HEK293 (cell line): ENCODE results near the gene SLF2.

Experiments
- KLF9 ChIP-seq: fragments of 450-650 bp; formaldehyde crosslinking; IDR thresholded peaks from 2 replicates; pipeline ENCODE4 v1.5.1; 2016; ENCODE audit warnings: missing biosample characterization, missing genetic modification characterization, low read depth
- OSR2 ChIP-seq: fragments of 450-650 bp; formaldehyde crosslinking; IDR thresholded peaks from 2 replicates; pipeline ENCODE4 v1.5.1; 2016; ENCODE audit warnings: missing biosample characterization, missing genetic modification characterization
- TRIM28 ChIP-seq: IDR thresholded peaks from 2 replicates; pipeline ENCODE4 v1.6.1; 2011; ENCODE audit warnings: low read length, control low read depth, borderline replicate concordance
- YY1 ChIP-seq: fragments of 450-650 bp; formaldehyde crosslinking; IDR thresholded peaks from 2 replicates; pipeline ENCODE4 v1.5.1; 2018; ENCODE audit warnings: missing biosample characterization, missing genetic modification characterization
- ZNF350 ChIP-seq: fragments of 450-650 bp; formaldehyde crosslinking; IDR thresholded peaks from 2 replicates; pipeline ENCODE4 v1.5.0; 2017; ENCODE audit warnings: missing biosample characterization, mild to moderate bottlenecking, missing genetic modification characterization
- TF ChIP-seq, protein P1 (sequence below): fragments of 450-650 bp; formaldehyde crosslinking; IDR thresholded peaks from 2 replicates; pipeline ENCODE4 v1.5.1; 2016; ENCODE audit warnings: missing biosample characterization, missing genetic modification characterization

DNA sequence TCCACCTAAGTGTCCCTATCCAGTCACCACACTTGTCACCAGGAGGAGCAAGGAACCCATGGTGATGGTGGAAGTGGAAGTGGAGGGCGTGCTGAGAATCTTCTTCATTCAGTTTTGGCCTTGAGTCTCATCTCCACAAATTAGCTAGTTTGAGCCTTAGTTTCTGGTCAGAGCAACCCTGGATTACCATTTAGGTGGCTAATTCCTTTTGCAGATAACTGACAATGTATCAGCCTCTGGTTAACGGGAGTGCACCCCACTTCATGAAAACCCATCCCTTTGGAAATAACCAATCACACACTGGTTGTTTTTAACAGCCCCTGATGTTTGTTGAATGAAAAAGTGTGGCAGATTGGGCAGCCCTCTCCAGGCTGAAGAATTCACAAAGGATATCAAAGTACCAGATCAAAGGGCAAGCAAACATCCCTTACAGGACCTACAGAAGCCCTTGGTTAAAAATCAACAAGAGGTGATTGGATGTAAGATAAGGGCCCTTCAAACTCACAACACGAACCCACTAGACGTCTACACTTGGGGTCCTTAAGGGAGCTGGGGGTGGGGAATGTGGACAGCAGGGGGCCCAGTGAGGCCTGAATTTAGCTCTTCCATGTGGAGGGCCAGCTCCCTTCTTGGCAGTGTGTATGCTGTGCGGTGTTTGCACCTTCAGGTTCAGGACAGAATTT lies 37.1 kb upstream of the SLF2 start:
- TF ChIP-seq, protein P1, sequence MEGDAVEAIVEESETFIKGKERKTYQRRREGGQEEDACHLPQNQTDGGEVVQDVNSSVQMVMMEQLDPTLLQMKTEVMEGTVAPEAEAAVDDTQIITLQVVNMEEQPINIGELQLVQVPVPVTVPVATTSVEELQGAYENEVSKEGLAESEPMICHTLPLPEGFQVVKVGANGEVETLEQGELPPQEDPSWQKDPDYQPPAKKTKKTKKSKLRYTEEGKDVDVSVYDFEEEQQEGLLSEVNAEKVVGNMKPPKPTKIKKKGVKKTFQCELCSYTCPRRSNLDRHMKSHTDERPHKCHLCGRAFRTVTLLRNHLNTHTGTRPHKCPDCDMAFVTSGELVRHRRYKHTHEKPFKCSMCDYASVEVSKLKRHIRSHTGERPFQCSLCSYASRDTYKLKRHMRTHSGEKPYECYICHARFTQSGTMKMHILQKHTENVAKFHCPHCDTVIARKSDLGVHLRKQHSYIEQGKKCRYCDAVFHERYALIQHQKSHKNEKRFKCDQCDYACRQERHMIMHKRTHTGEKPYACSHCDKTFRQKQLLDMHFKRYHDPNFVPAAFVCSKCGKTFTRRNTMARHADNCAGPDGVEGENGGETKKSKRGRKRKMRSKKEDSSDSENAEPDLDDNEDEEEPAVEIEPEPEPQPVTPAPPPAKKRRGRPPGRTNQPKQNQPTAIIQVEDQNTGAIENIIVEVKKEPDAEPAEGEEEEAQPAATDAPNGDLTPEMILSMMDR (tag by site-specific recombination), result no peak
- TF ChIP-seq ZNF350 (tag by site-specific recombination) (no peak), KLF9 (tag by site-specific recombination) (no peak), YY1 (no peak), TRIM28 (no peak), OSR2 (tag by site-specific recombination) (no peak)
